Mucosa of descending colon (tissue), 3 donors: Measurements from ENCODE around the gene TMEM161A. TPM values are rescaled to one million over a fixed set of nuclear protein-coding genes. Genes with fewer than 3 reads are reported as not detected.

Experiments used
- ATAC-seq: fragments of 200-7000 bp; cut with Tn5 transposase; one replicate; pipeline ENCODE4 v1.9.1; 2020; ENCODE audit warnings: mild to moderate bottlenecking, moderate library complexity
- DNase-seq, 3 donors: peaks; one replicate each; pipeline ENCODE4 v3.0.0-alpha.2; 2020
- H3K36me3 ChIP-seq: fragments of 200-600 bp; one replicate; pipeline ENCODE4 v1.8.0; 2021; ENCODE audit warnings: low read depth, mild to moderate bottlenecking
- H3K4me1 ChIP-seq: fragments of 200-600 bp; one replicate; pipeline ENCODE4 v1.8.0; 2021; ENCODE audit warnings: low read depth, mild to moderate bottlenecking
- H3K4me3 ChIP-seq: fragments of 200-600 bp; one replicate; pipeline ENCODE4 v1.8.0; 2021; ENCODE audit warnings: mild to moderate bottlenecking
- H3K9me3 ChIP-seq: fragments of 200-600 bp; one replicate; pipeline ENCODE4 v1.8.0; 2021; ENCODE audit warnings: mild to moderate bottlenecking
- CTCF ChIP-seq: fragments of 200-600 bp; IDR thresholded peaks from one replicate; pipeline ENCODE4 v1.8.0; 2022; ENCODE audit warnings: antibody characterized with exemption, mild to moderate bottlenecking
- intact Hi-C, 2 donors: fragments of 100-400 bp; cut with DNase I in 1 of 2; cut with micrococcal nuclease in 1 of 2; formaldehyde crosslinking; loops; one replicate each; pipeline versions ENCODE4 v1.11.0 to v1.11.1; 2022; cut with DNase I, micrococcal nuclease
- total RNA-seq, 3 donors: library from RNA; stranded (reverse); fragmentation: NEBNext Ultra II Directional in 2 of 3; extraction: Animal tissue kit (Norgen Biotek cat#: 25700) in 2 of 3; gene quantifications; one replicate each; pipeline versions ENCODE4 v1.2.1 to v1.2.4, GENCODE V29; 2021 to 2023
- donor health status: DM: no; HTN: no; CAD: no; lungs with moderate emphysema.
- donor health status: DM: no; HTN: no; CAD: no.
- donor health status: DM: no; HTN: yes; CAD: no.

Gene TMEM161A
- total RNA-seq, 3 donors from 2014 or later = 14.7 to 23.4 (median 17.6) TPM

DNA sequence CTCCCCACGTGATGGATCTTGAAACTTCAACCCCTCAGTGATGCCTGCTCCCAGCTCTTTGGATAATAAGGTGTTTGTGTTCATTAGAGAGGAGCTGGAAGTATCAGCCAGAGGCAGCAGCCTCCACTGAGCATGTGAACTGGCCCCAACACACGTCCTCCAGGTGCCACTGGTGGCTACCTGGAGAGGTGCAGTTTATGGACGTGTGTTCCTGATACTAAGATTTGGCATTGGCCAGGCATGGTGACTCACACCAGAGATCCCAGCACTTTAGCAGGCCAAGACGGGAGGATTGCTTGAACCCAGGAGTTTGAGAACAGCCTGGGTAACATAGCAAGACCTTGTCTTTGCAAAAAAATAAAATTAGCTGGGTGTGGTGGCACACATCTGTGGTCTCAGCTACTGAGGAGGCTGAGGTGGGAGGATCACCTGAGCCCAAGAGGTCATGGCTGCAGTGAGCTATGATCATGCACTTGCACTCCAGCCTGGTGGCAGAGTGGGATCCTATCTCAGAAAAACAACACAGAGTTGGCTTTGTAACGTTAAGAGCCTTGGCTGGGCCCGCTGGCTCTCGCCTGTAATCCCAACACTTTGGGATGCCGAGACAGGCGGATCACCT, 40.1 kb downstream of the TMEM161A start:
- no peak for TF ChIP-seq CTCF

DNA sequence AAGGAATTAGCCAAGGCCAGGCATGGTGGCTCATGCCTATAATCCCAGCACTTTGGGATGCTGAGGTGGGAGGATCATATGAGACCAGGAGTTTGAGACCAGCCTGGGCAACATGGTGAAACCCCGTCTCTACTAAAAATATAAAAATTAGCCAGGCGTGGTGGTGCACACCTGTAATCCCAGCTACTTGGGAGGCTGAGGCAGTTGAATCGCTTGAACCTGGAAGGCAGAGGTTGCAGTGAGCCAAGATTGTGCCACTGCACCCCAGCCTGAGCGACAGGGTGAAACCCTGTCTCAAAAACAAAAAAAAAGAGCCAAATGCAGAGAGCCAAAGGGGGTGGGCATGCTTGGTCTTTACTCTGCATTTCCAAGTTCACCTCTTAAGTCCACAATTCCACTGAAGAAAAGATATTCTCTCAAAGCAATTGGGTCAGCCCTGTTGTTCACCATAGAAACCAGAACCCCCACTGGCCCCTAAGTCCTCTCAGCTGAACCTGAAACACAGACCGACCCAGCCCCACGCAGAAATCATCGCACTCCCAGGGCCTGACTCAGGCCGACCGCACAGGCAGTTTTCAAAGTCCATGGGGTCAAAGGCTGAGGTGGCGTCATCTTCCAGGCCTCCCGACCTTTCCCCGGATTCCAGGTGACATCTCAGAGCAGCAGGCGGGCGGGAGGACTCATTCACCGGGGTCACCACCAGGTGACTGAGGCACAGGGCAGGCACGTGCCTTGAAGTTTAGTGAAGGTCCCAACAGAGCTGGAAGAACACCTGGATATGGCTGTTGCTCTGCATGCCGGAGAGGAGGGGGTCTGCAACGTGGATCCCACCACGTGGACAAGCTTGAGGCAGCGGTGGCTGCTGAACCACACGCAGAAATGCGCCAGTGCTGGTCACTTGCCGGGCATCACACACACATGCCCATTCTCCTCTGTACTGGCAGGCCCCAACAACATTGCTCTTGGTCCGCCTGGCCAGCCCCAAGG, 41.3 kb downstream of the TMEM161A start:
- Histone ChIP-seq H3K9me3 (no peaks in the 10 kb centered on the region), H3K4me3 (no peak overlapping the region)
- ATAC-seq = peak; percentile 93

More for the DNA sequence above, 40.1 kb downstream of the TMEM161A start:
- ATAC-seq = peak; percentile 42
- no peaks in the 10 kb centered on the region for H3K9me3 ChIP-seq
- intact Hi-C loops = no loop called here
- H3K36me3 ChIP-seq = no peaks in the 10 kb centered on the region
- H3K4me1 ChIP-seq = peaks cover 4% of the 10 kb centered on the region
- DNase-seq = no peak
- no peak overlapping the region for H3K4me3 ChIP-seq

DNA sequence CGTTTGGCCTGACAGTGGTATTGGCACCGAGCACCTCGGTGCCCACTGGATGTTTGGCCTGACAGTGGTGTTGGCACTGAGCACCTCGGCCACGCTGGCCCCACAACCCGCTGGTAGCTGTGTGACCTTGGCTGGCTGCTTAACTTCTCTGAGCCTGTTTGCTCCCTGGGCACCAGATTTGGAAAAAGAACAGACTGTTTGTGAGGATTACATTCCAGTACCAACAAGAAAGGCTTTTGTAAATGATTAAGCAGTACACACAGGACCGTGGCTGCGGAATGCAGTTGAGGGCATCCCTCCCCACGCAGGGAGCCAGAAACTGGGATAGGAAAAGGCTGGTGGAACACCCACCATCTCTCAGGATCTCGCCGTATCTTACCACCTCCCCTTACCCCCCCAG, 42.6 kb downstream of the TMEM161A start:
- intact Hi-C loops = no loop called here
- no peak for ATAC-seq
- peaks cover 4% of the 10 kb centered on the region for H3K4me1 ChIP-seq
- H3K9me3 ChIP-seq = no peaks in the 10 kb centered on the region
- no peak overlapping the region for H3K4me3 ChIP-seq
- no peak for DNase-seq
- no peaks in the 10 kb centered on the region for H3K36me3 ChIP-seq
- no peak for TF ChIP-seq CTCF

More for the DNA sequence above, 41.3 kb downstream of the TMEM161A start:
- Histone ChIP-seq H3K36me3 (no peaks in the 10 kb centered on the region), H3K4me1 (peaks cover 4% of the 10 kb centered on the region)
- peak; percentile 59 to 66 (median 62) for DNase-seq
- intact Hi-C loops = no loop called here
- no peak for TF ChIP-seq CTCF

DNA sequence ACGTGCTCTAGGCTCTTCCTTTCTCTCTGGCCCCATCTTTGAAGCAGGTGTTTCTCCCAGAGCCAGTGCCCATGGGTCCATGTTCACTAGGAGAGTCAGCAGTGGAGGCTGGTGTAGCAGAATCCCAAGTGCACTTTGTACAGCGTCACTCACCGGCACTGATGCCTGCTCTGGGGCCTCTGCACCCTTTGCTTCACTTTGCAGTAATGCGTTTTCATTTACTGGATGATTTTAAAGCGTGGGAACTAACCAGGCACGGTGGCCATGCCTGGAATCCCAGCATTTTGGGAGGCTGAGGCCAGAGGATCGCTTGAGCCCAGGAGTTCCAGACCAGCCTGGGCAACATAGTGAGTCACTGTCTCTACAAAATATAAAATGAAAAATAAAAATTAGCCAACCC, 43.8 kb downstream of the TMEM161A start:
- Histone ChIP-seq H3K36me3 (no peaks in the 10 kb centered on the region), H3K4me3 (no peak overlapping the region), H3K4me1 (peaks cover 4% of the 10 kb centered on the region), H3K9me3 (no peaks in the 10 kb centered on the region)
- no peak for DNase-seq
- no peak for ATAC-seq
- TF ChIP-seq CTCF = no peak
- intact Hi-C loops = no loop called here

GRCh38 chr19:19087676-19088075, 50.6 kb downstream of the TMEM161A start:
- Histone ChIP-seq H3K4me1 (no peaks in the 10 kb centered on the region), H3K36me3 (no peaks in the 10 kb centered on the region), H3K9me3 (no peaks in the 10 kb centered on the region), H3K4me3 (no peak overlapping the region)
- TF ChIP-seq CTCF = no peak
- ATAC-seq (no peak), DNase-seq (no peak)
- intact Hi-C loops = no loop called here
